Measurements from ENCODE around the gene PKNOX2. TPM values are rescaled to one million over a fixed set of nuclear protein-coding genes. Genes with fewer than 3 reads are reported as not detected.

Gene PKNOX2
- total and polyA plus RNA-seq, 2 of the 4 experiments (the other 2 are of a cell fraction), result 0.72 to 2.3 TPM

- Histone ChIP-seq H4K91ac (ENCODE audit: insufficient read depth, low read depth, low read length) (no peak overlapping the region), H2AFZ (replicated peaks; ENCODE audit: low read length, poor library complexity) (no peak overlapping the region), H2BK120ac (ENCODE audit: low read depth, low read length) (no peak overlapping the region), H2AK5ac (ENCODE audit: low read depth, low read length) (no peak overlapping the region), H3K14ac (replicated peaks; ENCODE audit: low read depth, low read length) (no peak overlapping the region), H4K5ac (ENCODE audit: low read depth, low read length) (no peak overlapping the region), H2BK15ac (ENCODE audit: low read depth, low read length) (no peak overlapping the region), H2BK5ac (ENCODE audit: low read depth, low read length, poor library complexity, severe bottlenecking) (no peak overlapping the region), H3K56ac (ENCODE audit: extremely low read depth, insufficient read depth, low read length) (no peak overlapping the region), H3K27me3 (ENCODE audit: control insufficient read depth, insufficient read depth, low read length) (peaks cover 3% of the 10 kb centered on the region; the same call in 1 of the 2 replicates), H3K27ac (ENCODE audit: insufficient read depth, low read length) (no peak overlapping the region), H3K4me1 (ENCODE audit: control insufficient read depth, insufficient read depth, low read length) (peaks cover 3% of the 10 kb centered on the region; the same call in 1 of the 2 replicates), H2AK9ac (replicated peaks; ENCODE audit: low read depth, low read length, poor library complexity) (no peak overlapping the region), H3K23ac (ENCODE audit: low read depth, low read length) (no peak overlapping the region), H3K4me2 (ENCODE audit: low read depth, low read length) (no peak overlapping the region), H3K18ac (ENCODE audit: low read depth, low read length) (no peak overlapping the region), H2BK20ac (ENCODE audit: low read depth, low read length) (no peak overlapping the region), H4K20me1 (ENCODE audit: insufficient read depth, low read length) (no peaks in the 10 kb centered on the region), H3K9me3 (ENCODE audit: control insufficient read depth, insufficient read depth, low read length) (no peaks in the 10 kb centered on the region), H4K8ac (ENCODE audit: low read depth in 2 of 2, low read length in 2 of 2) (no peak overlapping the region), H3K9ac (ENCODE audit: low read depth, low read length) (no peak overlapping the region), H3K9me1 (ENCODE audit: insufficient read depth, low read length) (0 out of 2 replicates have a peak, but pooled peaks cover 2% of the 10 kb centered on the region), H3K79me1 (ENCODE audit: low read depth in 1 of 2, low read length in 2 of 2) (no peaks in the 10 kb centered on the region), H3K4me3 (ENCODE audit: insufficient read depth, low read depth, low read length) (no peak overlapping the region), H3K4ac (ENCODE audit: low read depth, low read length) (no peak overlapping the region), H3K36me3 (ENCODE audit: control insufficient read depth, insufficient read depth, low read length) (no peaks in the 10 kb centered on the region)
- ChIA-PET CTCF (no interaction called here), POLR2A (ENCODE audit: unreplicated experiment) (no interaction called here)
- no TSS peak for BruUV-seq (replicated peaks)
- in situ Hi-C loops (cut with MboI; ENCODE audit: low sequenced_read_pairs), result loop anchor here (10.0 kb wide), 1 partner anchor 443 kb away; no protein-coding TSS in a partner anchor
- intact Hi-C loops (cut with micrococcal nuclease), result no loop called here
- dilution Hi-C loops (cut with HindIII; ENCODE audit: low sequenced_read_pairs, unreplicated experiment), result no loop called here
- DNase-seq (no peak), ATAC-seq (ENCODE audit: low read depth) (no peak)
- no peak for TF ChIP-seq SMC3 (IDR thresholded peaks at IDR 0.05; ENCODE audit: low read depth, low read length)
- WGBS, 2 experiments (ENCODE audit: extremely low coverage in 2 of 2, insufficient read length in 1 of 2), result 95% methylated on average over 5 of the region's 8 CpGs; no CpG with 5 or more reads in 1 of the 2 experiments
These were observed 266.9 kb downstream of the PKNOX2 start for GRCh38 chr11:125431481-125431880.

Data from IMR-90 (cell line).